Lower leg skin (tissue), 3 donors: ENCODE results near the gene NARS2.

Experiments
- CTCF ChIP-seq, 3 donors: fragments of 450-650 bp; IDR thresholded peaks; one replicate each; pipeline ENCODE4 v1.5.1; 2016; ENCODE audit warnings: antibody characterized with exemption in 3 of 3, mild to moderate bottlenecking in 3 of 3, moderate library complexity in 2 of 3
- POLR2A ChIP-seq, 2 donors: fragments of 450-650 bp; IDR thresholded peaks; one replicate each; pipeline ENCODE4 v1.6.1; 2016 to 2017; ENCODE audit warnings: antibody characterized with exemption in 2 of 2, mild to moderate bottlenecking in 1 of 2, moderate library complexity in 1 of 2

- no peak for TF ChIP-seq CTCF (IDR thresholded peaks at IDR 0.05)
- no peak for TF ChIP-seq POLR2A (IDR thresholded peaks at IDR 0.05)
Observed at GRCh38 chr11:78510597-78510996, 64.1 kb downstream of the NARS2 start.
